ENCODE results near the gene C11orf86.
A peak's percentile ranks its signal among the peaks of the same experiment; 100 is the strongest.
"Not testable (repeated sequence)": the region's sequence is repeated elsewhere in the genome, so short reads cannot be mapped to it uniquely, and the experiment has no call there.

C11orf86 gene

DNA sequence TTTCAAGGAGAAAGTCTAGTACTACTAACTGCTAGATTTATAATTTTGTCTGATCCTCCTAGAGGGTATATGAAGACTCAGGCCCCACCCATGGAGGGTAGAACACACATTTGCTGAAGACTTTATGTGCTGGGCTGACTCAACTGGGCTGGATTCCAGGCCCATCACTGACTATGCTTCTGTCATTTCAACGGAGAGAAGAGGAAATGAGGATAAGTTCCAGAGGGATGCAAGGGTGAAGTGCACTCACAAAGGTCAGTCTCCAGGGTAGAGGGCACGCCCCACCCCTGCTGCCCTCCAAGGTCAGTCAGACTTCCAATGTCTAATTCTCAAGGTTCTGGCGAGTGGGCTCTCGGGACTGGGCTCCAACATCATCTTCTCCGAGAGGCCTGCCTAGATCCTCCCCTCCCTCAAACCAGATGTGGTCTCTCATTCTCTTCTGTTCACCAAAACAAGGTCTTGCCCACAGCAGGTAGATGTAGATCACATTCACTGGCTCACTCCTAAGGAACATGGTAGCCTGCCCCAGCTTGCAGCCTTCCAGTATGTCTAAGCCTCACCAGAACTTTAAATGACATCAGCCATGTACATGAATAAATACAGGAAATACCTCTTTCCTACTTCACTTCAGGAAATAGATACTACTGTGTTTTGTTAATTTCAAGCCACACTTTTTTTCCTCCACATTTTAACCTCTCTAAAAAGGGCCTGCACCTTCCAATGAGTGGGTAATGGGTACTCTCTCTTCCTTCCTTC is 7.3 kb upstream of the C11orf86 start:
- no peak for DNase-seq

DNA sequence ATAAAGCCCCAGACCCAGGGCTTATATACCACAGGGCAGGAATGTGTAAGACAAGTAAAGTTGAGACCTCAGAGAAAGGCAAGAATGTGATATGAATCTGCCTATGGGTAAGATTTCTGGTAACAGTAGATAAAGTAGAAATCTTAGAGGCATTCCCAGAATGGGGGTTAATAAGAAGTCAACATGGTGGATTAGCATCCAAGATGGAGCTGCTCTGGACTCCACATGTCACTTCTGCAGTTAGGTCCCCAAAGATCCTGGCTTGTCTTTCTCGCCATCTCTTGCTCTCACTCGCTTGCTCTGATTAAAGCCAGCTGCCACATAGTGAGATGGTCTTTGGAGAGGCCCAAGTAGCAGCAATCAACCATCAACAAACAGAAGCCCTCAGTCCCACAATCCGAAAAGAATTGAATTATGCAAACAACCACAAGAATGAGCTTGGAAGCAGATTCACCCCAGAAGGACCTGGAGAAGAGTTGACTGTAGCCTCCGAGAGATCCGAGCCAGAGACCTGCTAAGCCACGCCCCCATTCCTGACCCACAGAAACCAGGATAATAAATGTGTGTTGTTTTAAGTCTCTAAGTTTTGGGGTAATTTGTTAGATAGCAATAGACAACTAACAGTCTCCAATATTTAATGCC is 5.4 kb upstream of the C11orf86 start:
- no peak for DNase-seq

DNA sequence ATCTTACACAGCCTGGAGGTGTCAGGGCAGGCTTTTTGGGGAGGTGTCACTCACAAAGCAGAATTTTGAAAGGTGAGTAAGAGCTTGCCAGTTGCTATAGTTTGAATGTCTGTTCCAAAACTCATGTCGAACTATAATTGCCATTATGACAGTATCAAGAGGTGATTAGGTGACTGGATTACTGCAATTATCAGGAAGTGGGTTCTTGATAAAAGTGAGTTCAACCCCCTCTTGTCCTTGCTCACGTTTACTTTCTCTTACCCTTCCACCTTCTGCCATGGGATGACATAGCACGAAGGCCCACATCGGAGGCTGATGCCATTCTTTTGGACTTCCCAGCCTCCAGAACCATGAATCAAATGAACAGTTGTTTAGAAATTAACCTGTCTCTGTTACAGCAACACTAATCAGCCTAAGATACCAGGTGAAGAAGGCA is 4.7 kb upstream of the C11orf86 start:
- DNase-seq = no peak

DNA sequence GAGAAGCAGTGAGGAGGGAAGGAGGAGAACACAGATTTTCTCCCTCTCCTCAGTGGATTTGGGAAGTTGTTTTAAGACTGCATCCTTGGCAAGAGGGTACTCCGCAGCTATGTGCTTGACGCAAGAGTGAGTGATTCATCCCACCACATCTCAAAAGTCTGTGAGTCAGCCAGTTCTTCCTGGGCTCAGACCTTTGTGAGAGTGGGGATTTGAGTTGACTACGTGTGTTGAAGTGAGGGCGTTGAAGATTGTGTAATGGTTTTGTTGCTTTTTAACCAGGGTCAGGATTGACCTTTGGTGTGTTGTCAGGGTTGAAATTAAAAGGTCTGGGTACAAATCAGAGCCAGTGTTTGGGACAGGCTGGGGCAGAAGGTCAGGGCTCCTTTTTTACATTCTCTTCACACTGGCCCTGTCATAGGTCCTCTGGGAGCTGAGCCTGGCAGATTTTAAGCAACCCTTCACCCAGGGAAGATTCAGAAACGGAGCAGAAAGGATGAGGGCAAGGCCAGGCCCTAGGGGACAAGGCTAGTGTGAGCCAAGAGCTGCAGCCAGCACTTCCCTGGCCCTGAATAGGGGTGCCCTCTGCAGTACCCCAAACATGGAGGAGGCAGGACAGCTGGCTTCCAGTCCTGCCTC is 4.2 kb upstream of the C11orf86 start:
- no peak for DNase-seq

DNA sequence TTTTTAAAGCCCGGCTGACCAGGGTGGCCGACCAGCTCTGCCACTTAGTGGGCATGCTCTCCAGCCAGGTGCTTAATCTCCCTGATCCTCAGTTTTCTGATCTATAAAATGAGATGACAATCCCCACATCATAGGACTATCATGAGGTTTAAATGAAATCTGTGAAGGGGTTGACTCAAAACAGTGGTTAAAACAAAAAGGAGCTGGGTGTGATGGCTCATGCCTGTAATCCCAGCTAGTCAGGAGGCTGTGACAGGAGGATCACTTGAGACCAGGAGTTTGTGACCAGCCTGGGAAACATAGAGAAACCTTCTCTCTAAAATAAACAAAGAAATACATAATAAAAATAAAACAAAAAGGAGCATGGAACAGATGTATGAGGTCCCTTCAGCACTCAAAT is 3.6 kb upstream of the C11orf86 start:
- no peak for DNase-seq

DNA sequence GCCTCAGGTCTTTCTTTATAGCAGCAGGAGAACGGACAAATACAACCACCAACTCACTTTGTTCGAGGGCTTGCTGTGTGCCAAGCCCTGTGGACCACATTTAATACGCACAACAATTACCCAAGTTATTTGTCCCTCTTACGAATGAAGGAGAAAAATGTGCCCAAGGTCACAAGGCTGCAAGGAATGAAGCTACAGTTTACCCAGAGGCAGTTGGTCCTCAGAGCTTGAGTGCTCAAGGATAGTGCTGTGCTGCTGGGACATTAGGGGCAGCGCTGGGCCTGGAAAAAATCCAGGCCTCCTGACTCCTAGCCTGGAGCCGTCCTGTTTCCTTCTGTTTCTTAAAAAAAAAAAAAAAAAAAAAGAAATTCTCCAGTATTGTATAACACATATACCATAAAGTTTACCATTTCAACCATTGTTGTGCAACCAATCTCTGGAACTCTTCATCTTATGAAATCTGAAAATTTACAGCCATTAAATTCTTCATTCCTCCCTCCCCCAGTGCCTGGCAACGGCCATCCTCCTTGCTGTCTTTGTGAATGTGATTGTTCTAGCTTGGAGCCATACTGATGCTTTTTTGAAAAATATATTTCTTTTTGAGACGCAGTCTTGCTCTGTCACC is 1.0 kb upstream of the C11orf86 start:
- no peak for DNase-seq

DNA sequence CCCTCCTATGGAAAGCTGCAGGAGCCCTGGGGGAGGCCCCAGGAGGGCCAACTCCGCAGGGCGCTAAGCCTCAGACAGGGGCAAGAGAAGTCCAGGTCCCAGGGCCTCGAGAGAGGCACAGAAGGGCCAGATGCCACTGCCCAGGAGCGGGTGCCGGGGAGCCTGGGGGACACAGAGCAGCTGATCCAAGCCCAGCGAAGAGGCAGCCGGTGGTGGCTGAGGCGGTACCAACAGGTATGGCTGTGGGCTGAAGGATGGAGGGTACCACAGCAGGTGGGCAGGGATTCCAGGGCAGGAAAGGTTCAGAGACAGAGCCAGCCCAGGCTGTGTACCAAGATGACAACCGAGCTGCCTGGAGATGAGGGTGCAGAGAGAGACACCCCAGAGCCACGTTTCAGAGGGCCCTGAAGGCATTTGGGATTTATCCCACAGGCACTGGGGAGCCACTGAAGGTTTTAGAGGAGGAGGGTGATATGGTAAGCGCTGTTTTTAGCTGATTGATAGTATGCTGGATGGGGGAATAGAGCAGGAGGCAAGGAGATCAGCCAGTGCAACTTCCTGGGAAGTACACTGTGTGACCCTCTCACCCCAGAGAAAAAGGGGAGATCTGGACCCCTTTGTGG is 412 bp downstream of the C11orf86 start:
- DNase-seq = no peak

DNA sequence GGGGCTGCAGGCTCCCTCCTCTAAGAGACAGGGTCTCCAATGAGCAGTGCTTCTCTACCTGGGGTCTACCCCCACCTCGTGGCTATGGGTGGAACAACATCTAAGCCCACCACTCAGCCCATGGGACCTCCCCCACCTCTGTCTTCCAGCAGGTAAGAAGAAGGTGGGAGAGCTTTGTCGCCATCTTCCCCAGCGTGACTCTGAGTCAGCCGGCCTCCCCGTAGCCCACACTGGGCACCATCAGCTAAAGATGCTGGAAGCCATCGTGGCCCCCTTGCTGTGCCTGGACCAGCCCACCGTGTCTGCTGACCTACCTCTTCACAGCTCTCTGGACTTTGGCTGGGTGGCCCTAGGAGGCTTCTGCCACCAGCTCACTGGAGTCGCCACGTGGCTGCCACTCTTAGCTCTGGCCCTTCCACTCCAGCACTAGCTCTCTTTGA is 944 bp downstream of the C11orf86 start:
- no peak for DNase-seq

DNA sequence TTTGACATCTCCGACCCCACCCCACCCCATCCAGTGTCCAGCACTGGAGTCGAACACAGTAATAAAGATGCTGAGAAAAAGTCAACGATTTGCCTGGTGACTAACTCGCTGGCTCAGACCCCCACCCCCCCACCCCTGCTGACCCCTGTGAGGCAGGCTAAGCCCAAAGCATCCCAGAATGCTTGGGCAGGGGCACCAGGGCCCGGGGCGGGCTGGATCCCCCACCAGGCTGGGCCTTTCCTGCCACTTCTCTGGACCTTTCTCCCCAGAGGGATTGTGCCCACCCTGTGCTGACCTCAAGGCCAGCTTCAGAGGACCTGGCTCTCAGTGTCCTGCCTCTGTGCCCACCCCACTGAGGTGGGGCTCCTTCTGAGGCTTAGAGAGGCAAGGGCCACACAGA is 1.8 kb downstream of the C11orf86 start:
- no peak for DNase-seq

DNA sequence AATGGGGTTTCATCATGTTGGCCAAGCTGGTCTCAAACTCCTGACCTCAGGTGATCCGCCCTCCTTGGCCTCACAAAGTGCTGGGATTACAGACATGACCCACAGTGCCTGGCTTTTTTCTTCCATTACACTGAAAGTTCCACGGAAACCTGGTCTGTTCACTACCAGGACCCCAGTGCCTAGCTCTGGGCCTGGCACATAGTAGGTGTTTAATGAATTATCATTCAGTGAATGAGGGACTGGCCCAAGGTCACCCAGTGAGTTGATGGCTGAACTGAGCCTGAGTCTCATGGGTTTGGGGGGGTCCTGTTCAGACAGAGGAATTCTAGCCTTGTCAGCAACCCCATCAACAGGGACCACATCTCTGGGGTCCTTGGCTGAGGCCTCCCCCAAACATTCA is 3.1 kb downstream of the C11orf86 start:
- DNase-seq = no peak

DNA sequence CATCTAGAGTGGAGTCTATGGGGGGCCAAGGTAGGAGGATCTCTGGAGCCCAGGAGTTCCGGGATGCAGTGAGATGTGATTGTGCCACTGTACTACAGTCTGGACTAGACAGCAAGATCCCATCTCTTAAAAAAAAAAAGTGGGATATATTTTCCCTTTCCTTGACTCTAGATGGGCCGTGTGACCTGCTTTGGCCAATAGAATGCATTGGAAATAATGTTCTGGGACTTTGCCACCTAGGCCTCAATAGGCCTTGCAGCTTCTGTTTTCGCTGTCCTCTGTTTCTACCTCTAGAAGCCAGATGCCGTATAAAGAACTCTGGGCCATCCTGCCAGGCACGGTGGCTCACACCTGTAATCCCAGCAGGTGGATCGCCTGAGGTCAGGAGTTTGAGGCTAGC is 3.6 kb downstream of the C11orf86 start:
- DNase-seq = no peak

DNA sequence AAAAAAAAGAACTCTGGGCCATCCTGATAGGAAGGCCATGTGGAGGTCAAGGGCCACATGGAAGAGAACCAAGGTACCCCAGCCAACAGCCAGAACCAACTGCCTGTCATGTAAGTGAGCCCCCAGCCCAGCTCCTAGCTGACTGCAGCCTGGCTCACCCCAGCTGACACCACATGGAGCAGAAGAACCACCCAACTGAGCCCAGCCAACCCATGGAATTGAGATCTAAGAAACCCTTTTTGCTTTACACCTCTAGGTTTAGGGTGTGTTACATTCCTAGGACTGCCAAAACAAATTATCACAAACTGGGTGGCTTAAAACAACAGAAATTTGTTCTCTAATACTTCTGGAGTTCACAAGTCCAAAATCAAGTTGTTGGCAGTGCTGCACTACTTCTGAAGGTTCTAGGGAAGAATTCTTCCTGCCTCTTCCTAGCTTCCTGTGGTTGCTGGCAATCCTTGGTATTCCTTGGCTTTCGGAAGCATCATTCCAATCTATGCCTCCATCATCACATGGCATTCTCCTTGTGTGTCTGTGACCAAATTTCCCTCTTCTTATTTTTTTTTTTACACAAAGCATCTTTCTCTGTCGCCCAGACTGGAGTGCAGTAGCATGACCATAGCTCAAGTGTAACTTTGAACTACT is 4.4 kb downstream of the C11orf86 start:
- DNase-seq = no peak

DNA sequence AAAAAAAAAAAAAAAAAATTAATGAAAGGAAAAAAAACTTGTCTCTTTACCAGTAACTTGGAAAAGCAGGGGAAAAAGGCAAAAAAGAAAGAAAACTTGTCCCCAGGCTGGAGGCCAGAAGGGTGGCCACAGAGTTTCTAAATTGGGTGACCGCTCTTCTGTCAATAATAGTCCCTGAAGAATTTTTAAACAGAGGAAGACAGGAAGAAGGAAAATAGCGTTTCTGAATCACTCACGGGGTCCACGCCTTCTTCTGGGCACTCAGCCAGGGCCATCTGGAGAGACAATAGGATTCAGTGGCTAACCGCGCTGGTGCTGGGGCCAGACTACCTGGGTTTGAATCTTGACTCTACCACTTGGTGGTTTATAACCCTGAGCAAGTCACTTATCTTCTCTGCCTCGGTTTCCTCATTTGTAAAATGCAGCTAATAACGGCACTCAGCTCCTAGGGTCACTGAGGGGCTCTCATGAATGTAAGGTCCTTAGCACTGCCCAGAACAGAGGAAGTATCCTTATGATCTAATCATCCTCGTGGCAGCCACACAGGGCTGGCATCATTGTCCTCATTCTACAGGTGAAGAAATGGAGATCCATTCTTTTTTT is 7.0 kb downstream of the C11orf86 start:
- DNase-seq = peak; percentile 87

DNA sequence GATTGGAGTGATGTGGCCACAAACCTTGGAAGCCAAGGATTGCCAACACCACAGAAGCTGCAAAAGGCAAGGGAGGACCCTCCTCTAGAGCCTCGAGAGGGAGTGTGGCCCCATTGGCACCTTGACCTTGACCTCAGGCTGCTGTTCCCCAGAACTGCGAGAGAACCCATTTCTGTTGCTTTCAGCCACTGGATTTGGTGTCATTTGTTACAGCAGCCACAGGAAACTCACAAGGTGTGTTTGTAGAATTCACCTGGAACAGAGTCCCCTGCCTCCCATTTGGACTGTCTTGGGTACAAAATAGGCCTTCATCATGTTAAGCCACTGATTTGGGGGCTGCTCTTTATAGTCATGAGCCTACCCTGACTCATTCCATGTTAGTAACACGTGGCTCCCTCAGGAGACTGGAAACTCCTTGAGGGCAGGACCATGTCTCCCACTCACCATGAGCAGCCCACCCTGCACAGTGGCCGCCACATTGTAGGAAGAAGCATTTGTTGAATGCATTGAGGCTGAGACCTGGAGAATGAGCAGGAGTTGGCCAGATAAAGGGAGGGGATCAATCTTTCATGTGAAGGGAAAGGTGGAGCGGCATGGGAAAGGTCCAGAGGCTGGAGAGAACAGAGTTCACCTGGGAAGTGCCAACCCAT is 8.3 kb downstream of the C11orf86 start:
- DNase-seq = no peak

DNA sequence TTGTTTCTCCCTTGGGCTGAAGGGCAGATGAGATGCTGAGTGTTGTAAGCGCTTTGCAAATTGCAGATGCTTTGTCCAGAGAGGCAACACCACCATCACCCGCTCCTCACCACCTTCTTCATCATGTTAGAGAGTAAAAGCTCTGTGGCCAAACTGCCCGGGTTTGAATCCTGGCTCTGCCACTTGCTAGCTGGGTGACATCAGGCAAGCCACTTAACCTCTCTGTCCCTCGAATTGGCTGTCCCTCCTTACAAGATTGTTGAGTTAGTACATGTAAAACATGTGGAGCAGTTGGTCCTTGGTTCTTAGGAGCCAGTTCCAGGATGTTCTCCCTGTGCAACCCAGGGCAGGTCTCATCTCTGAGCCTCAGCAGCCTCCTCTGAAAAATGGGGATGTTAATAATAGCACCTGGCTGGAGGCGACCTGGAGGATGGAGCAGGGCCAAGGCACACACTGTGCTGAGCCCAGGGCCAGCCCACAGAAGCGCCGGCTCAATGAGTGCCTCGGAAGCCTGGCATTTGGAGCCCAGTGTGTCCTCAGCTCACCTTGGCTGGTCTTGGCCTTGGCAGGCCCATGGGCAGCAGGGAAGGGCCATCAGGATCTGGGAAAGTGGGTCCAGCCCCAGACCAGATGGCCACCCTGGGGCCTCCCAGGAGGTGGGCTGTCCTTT is 10.5 kb downstream of the C11orf86 start:
- DNase-seq = no peak

DNA sequence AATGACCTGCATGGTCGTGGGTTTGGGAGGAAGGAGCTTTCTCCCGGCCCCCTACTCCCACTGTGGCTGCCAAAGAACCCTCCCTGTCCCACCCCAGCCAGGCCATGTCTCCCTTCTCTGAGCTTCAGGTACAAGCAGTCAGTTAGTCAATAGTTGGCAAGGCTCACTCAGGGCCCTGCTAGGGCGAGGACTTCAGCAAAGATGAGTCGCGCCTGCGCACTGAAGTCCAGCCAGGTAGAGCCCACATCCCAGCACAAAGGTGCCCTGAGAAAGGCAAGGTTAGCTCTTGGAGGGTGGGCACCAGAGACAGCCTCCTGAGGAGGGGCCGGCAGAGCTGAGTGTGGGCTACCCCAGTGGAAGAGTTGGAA is 11.1 kb downstream of the C11orf86 start:
- no peak for DNase-seq

DNA sequence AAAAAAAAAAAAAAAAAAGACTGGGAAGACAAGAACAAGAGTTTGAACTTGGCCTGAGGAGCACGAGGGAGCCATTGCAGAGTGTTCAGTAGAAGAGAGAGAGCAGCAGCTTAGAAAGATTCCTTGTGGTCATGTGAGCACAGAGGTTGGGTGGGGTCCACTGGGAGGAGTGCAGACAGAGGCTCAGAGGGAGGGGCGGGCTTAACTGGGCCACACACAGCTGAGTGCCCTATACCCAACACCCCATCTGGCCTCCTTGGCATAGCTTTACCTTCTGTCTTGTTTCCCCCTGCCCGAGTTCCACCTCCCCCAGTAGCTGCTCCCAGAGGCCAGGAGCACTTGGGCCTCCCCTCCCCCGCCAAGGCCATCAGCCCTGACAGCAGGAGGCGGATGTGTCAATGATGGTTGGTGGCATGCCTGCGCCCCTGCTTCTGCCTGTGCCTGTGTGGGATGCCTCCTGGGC is 12.1 kb downstream of the C11orf86 start:
- no peak for DNase-seq

DNA sequence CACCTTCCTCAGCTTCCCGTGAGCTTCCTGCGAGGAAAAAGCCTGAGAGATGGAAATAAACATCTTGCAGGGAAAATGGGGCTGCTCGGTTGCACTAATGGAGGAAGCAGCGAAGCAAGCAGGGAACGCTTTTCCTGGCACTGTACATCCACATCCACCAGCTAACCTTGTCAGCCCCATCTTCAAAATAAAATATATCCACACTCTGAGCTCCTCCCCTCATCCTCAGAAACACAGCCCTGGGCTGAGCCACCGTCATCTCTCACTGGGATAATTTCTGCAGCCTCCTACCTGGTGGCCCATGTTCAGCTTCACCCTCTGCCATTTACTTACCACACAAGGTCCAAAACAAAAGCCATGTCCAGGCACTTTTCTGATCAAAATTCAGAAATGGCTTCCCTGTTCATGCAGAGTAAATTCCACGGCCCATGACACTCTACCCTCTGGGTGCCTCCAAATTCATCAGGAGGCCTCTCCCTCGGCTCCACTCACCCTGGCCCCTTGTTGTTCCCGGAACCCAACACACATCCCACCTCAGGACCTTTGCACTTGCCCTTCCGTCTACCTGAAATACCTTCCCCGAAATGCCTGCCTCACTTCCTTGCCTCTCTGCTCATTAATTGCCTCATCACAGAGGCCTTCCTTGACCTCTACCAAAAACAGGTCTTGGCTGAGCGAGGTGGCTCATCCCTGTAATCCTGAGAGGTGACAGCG is 13.0 kb downstream of the C11orf86 start:
- DNase-seq = no peak

DNA sequence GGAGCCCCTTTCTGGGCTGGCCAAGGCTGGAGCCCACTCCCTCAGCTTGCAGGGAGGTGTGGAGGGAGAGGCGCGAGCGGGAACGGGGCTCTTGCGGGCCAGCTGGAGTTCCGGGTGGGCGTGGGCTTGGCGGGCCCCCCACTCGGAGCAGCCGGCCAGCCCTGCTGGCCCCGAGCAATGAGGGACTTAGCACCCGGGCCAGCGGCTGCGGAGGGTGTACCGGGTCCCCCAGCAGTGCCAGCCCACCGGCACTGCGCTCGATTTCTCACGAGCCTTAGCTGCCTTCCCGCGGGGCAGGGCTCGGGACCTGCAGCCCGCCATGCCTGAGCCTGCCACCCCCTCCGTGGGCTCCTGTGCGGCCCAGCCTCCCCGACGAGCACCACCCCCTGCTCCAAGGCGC is 13.6 kb downstream of the C11orf86 start:
- not testable (repeated sequence) for DNase-seq

DNA sequence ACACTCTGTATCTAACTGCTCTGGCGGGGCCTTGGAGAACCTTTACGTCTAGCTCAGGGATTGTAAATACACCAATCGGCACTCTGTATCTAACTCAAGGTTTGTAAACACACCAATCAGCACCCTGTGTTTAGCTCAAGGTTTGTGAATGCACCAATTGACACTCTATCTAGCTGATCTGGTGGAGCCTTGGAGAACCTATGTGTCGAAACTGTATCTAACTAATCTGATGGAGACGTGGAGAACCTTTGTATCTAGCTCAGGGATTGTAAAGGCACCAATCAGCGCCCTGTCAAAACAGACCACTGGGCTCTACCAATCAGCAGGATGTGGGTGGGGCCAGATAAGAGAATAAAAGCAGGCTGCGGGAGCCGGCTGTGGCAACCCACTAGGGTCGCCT is 14.3 kb downstream of the C11orf86 start:
- not testable (repeated sequence) for DNase-seq

All from right hindlimb (tissue), 1 donor.